ENCODE data around the gene LRP5. TPM values are rescaled to one million over a fixed set of nuclear protein-coding genes. Genes with fewer than 3 reads are reported as not detected.

LRP5 gene
- total and polyA plus RNA-seq, 9 of the 15 experiments (the other 6 are each of a cell fraction or from before 2014, with no cell fraction given): 0.48 to 44.2 (median 13.5) TPM

GRCh38 chr11:68460741-68461574 is 148.6 kb downstream of the LRP5 start, which contains the start of gene PPP6R3 (continued):
- TF ChIP-seq ZNF639 (CRISPR knock-in tag; conservative IDR thresholded peaks at IDR 0.05 in 1 of 2, IDR thresholded peaks at IDR 0.05 in 1 of 2): peak in 1 of 2 experiments; percentile 68; a peak in 2 of 4 replicates
- TF ChIP-seq CREM (IDR thresholded peaks at IDR 0.05; ENCODE audit: low read depth): no peak; the same call in 1 of the 2 replicates
- peak; percentile 90 for TF ChIP-seq POLR2G (IDR thresholded peaks at IDR 0.05; ENCODE audit: low read depth, low read length)
- TF ChIP-seq YBX1 (IDR thresholded peaks at IDR 0.05): no peak
- no peak for TF ChIP-seq ETV1 (tag; conservative IDR thresholded peaks at IDR 0.05; ENCODE audit: low read depth)
- 0 out of 2 replicates have a peak, but pooled peaks have one; percentile 30 for TF ChIP-seq THAP7 (CRISPR knock-in tag; IDR thresholded peaks at IDR 0.05)
- TF ChIP-seq ZNF431 (CRISPR knock-in tag; IDR thresholded peaks at IDR 0.05): no peak
- no peak; the same call in 1 of the 2 replicates for TF ChIP-seq EP400 (IDR thresholded peaks at IDR 0.05)
- no peak for TF ChIP-seq USF2 (CRISPR knock-in tag; IDR thresholded peaks at IDR 0.05)
- no peak for TF ChIP-seq CHD2 (IDR thresholded peaks at IDR 0.05; ENCODE audit: low read depth, low read length)
- TF ChIP-seq ZNF124 (CRISPR knock-in tag; IDR thresholded peaks at IDR 0.05): no peak
- peak; percentile 41; the same call in 1 of the 2 replicates for TF ChIP-seq ETS1 (conservative IDR thresholded peaks at IDR 0.05; ENCODE audit: control insufficient read depth, low read depth, low read length)
- no peak for TF ChIP-seq ZNF717 (CRISPR knock-in tag; IDR thresholded peaks at IDR 0.05)
- TF ChIP-seq E2F1 (CRISPR knock-in tag; IDR thresholded peaks at IDR 0.05): 0 out of 2 replicates have a peak, but pooled peaks have one; percentile 24
- TF ChIP-seq ZNF592 (IDR thresholded peaks at IDR 0.05): peak; percentile 45; the same call in 1 of the 2 replicates
- TF ChIP-seq DNMT1 (IDR thresholded peaks at IDR 0.05): no peak
- no peak for TF ChIP-seq KDM1A (IDR thresholded peaks at IDR 0.05)

Data from K562 (cell line).